ENCODE data around the gene APOD.
"Not testable (repeated sequence)": the region's sequence is repeated elsewhere in the genome, so short reads cannot be mapped to it uniquely, and the experiment has no call there.

The APOD gene

GRCh38 chr3:195589796-195590195 is 6.1 kb upstream of the APOD start:
- not testable (repeated sequence) for ATAC-seq (replicated peaks); DNase-seq; H3K27me3 Mint-ChIP-seq; H3K27ac Mint-ChIP-seq; H3K36me3 Mint-ChIP-seq (ENCODE audit: insufficient read depth); H3K4me1 Mint-ChIP-seq (ENCODE audit: low read depth in 2 of 2); H3K4me3 Mint-ChIP-seq; H3K9me3 Mint-ChIP-seq

GRCh38 chr3:195587824-195588223 is 4.1 kb upstream of the APOD start:
- no peaks in the 10 kb centered on the region for H3K36me3 Mint-ChIP-seq (ENCODE audit: insufficient read depth)
- H3K4me1 Mint-ChIP-seq (ENCODE audit: low read depth in 2 of 2) = peaks cover 0 to 2% of the 10 kb centered on the region in 2 donors
- H3K4me3 Mint-ChIP-seq = no peak overlapping the region
- no peaks in the 10 kb centered on the region for H3K27me3 Mint-ChIP-seq
- no peaks in the 10 kb centered on the region for H3K9me3 Mint-ChIP-seq
- DNase-seq (no peak), ATAC-seq (replicated peaks) (no peak)
- no peak overlapping the region for H3K27ac Mint-ChIP-seq

- ATAC-seq (replicated peaks) (no peak), DNase-seq (no peak)
- Mint-ChIP-seq H3K27me3 (no peaks in the 10 kb centered on the region), H3K4me3 (no peak overlapping the region), H3K4me1 (ENCODE audit: low read depth in 2 of 2) (peaks cover 0 to 2% of the 10 kb centered on the region in 2 donors), H3K36me3 (ENCODE audit: insufficient read depth) (no peaks in the 10 kb centered on the region), H3K27ac (no peak overlapping the region), H3K9me3 (no peaks in the 10 kb centered on the region)
Measured at GRCh38 chr3:195587406-195587805, 3.7 kb upstream of the APOD start.

- Mint-ChIP-seq H3K4me1 (ENCODE audit: low read depth in 2 of 2) (peaks cover 0 to 2% of the 10 kb centered on the region in 2 donors), H3K4me3 (no peak overlapping the region), H3K36me3 (ENCODE audit: insufficient read depth) (no peaks in the 10 kb centered on the region), H3K27me3 (no peaks in the 10 kb centered on the region), H3K9me3 (no peaks in the 10 kb centered on the region), H3K27ac (no peak overlapping the region)
- no peak for ATAC-seq (replicated peaks)
- DNase-seq = no peak
Measured at GRCh38 chr3:195584543-195584870, 767 bp upstream of the APOD start.

- Mint-ChIP-seq H3K27ac (no peak overlapping the region), H3K9me3 (no peaks in the 10 kb centered on the region), H3K4me3 (no peak overlapping the region), H3K36me3 (ENCODE audit: insufficient read depth) (no peaks in the 10 kb centered on the region), H3K4me1 (ENCODE audit: low read depth in 2 of 2) (peaks cover 0 to 5% of the 10 kb centered on the region in 2 donors), H3K27me3 (no peaks in the 10 kb centered on the region)
- no peak for ATAC-seq (replicated peaks)
- no peak for DNase-seq
Measured at GRCh38 chr3:195582947-195583346, 793 bp downstream of the APOD start.

GRCh38 chr3:195580744-195581443 is 2.8 kb downstream of the APOD start:
- Mint-ChIP-seq H3K4me3 (no peak overlapping the region), H3K27ac (no peak overlapping the region), H3K36me3 (ENCODE audit: insufficient read depth) (no peaks in the 10 kb centered on the region), H3K27me3 (no peaks in the 10 kb centered on the region), H3K4me1 (ENCODE audit: low read depth in 2 of 2) (peaks cover 0 to 3% of the 10 kb centered on the region in 2 donors), H3K9me3 (no peaks in the 10 kb centered on the region)
- no peak for DNase-seq
- no peak for ATAC-seq (replicated peaks)

GRCh38 chr3:195579281-195579680 is 4.5 kb downstream of the APOD start:
- H3K27ac Mint-ChIP-seq = no peak overlapping the region
- H3K27me3 Mint-ChIP-seq = no peaks in the 10 kb centered on the region
- ATAC-seq (replicated peaks) = no peak

GRCh38 chr3:195578565-195578964 is 5.2 kb downstream of the APOD start:
- H3K4me3 Mint-ChIP-seq = no peak overlapping the region
- no peak overlapping the region for H3K27ac Mint-ChIP-seq
- H3K27me3 Mint-ChIP-seq = no peaks in the 10 kb centered on the region
- H3K9me3 Mint-ChIP-seq = no peaks in the 10 kb centered on the region
- no peak for ATAC-seq (replicated peaks)
- no peaks in the 10 kb centered on the region for H3K36me3 Mint-ChIP-seq (ENCODE audit: insufficient read depth)
- DNase-seq = no peak
- peaks cover 0 to 3% of the 10 kb centered on the region in 2 donors for H3K4me1 Mint-ChIP-seq (ENCODE audit: low read depth in 2 of 2)

More at GRCh38 chr3:195579281-195579680, 4.5 kb downstream of the APOD start:
- Mint-ChIP-seq H3K9me3 (no peaks in the 10 kb centered on the region), H3K4me3 (no peak overlapping the region), H3K36me3 (ENCODE audit: insufficient read depth) (no peaks in the 10 kb centered on the region), H3K4me1 (ENCODE audit: low read depth in 2 of 2) (peaks cover 0 to 3% of the 10 kb centered on the region in 2 donors)
- no peak for DNase-seq

- no peak for DNase-seq
- H3K9me3 Mint-ChIP-seq = no peaks in the 10 kb centered on the region
- ATAC-seq (replicated peaks) = no peak
- no peak overlapping the region for H3K27ac Mint-ChIP-seq
- H3K4me3 Mint-ChIP-seq = no peak overlapping the region
- peaks cover 0 to 3% of the 10 kb centered on the region in 2 donors for H3K4me1 Mint-ChIP-seq (ENCODE audit: low read depth in 2 of 2)
- no peaks in the 10 kb centered on the region for H3K27me3 Mint-ChIP-seq
- no peaks in the 10 kb centered on the region for H3K36me3 Mint-ChIP-seq (ENCODE audit: insufficient read depth)
Measured at GRCh38 chr3:195577645-195578177, 6.0 kb downstream of the APOD start.

- DNase-seq (no peak), ATAC-seq (replicated peaks) (no peak)
- Mint-ChIP-seq H3K27ac (no peak overlapping the region), H3K27me3 (peaks cover 0 to 7% of the 10 kb centered on the region in 2 donors), H3K36me3 (ENCODE audit: insufficient read depth) (no peaks in the 10 kb centered on the region), H3K4me3 (no peak overlapping the region), H3K4me1 (ENCODE audit: low read depth in 2 of 2) (peaks cover 7 to 9% of the 10 kb centered on the region in 2 donors), H3K9me3 (no peaks in the 10 kb centered on the region)
Measured at GRCh38 chr3:195574497-195575304, 9.0 kb downstream of the APOD start.

- Mint-ChIP-seq H3K4me1 (ENCODE audit: low read depth in 2 of 2) (peaks cover 6 to 9% of the 10 kb centered on the region in 2 donors), H3K4me3 (no peak overlapping the region), H3K36me3 (ENCODE audit: insufficient read depth) (no peaks in the 10 kb centered on the region), H3K27me3 (peaks cover 0 to 7% of the 10 kb centered on the region in 2 donors), H3K27ac (no peak overlapping the region), H3K9me3 (no peaks in the 10 kb centered on the region)
- DNase-seq (no peak), ATAC-seq (replicated peaks) (no peak)
Measured at GRCh38 chr3:195573611-195574496, 9.9 kb downstream of the APOD start.

- Mint-ChIP-seq H3K9me3 (no peaks in the 10 kb centered on the region), H3K27me3 (peaks cover 6 to 12% of the 10 kb centered on the region in 2 donors), H3K36me3 (ENCODE audit: insufficient read depth) (no peaks in the 10 kb centered on the region), H3K4me3 (no peak overlapping the region), H3K27ac (no peak overlapping the region), H3K4me1 (ENCODE audit: low read depth in 2 of 2) (peaks cover 4 to 9% of the 10 kb centered on the region in 2 donors)
- DNase-seq (no peak), ATAC-seq (replicated peaks) (no peak)
Measured at GRCh38 chr3:195571361-195571760, 12.4 kb downstream of the APOD start.

- Mint-ChIP-seq H3K27ac (no peak overlapping the region), H3K4me1 (ENCODE audit: low read depth in 2 of 2) (peaks cover 4 to 9% of the 10 kb centered on the region in 2 donors), H3K4me3 (no peak overlapping the region), H3K36me3 (ENCODE audit: insufficient read depth) (no peaks in the 10 kb centered on the region), H3K9me3 (no peaks in the 10 kb centered on the region), H3K27me3 (peaks cover 7 to 12% of the 10 kb centered on the region in 2 donors)
- DNase-seq (no peak), ATAC-seq (replicated peaks) (no peak)
Measured at GRCh38 chr3:195570912-195571311, 12.8 kb downstream of the APOD start.

Data from effector memory CD8-positive, alpha-beta T cell (primary cell).